Stimulated activated CD4-positive, alpha-beta T cell treated with anti-CD3 and anti-CD28 coated beads, Interleukin-15, amount 100 ng/mL, for 48 hours (primary cell): ENCODE data around the gene EVL.
"Not testable (repeated sequence)": the region's sequence is repeated elsewhere in the genome, so short reads cannot be mapped to it uniquely, and the experiment has no call there.

Source experiments
- DNase-seq, 2 donors: peaks; one replicate each; pipeline ENCODE4 v3.0.0-alpha.2; 2020; ENCODE audit warnings: low read depth in 2 of 2

Gene EVL

GRCh38 chr14:100065111-100065871 is at the start of gene EVL:
TSS of gene EVL (plus strand) at chr14:100065422. CDS start at chr14:100065501, 79 bp downstream.
- DNase-seq, result peak; percentile 76 to 86

DNA sequence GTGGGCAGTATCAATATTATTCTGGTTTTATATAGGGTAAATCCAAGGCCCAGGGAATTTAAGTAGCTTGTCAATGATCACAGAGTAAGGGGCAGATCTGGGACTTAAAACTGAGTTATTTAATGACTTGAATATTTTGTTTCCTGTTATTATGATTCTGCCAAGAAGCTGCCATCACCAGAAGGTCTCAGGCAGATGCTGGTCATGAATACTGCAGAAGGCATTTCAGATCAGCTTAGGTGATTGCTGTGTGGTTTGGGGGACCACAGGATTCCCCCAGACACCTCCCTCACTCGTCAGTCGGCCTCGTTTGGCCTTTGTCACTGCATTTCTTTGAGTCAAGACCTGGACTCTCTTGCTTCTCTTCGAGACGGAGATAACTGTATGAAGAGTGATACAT is 47.7 kb upstream of the EVL start:
- no peak for DNase-seq

DNA sequence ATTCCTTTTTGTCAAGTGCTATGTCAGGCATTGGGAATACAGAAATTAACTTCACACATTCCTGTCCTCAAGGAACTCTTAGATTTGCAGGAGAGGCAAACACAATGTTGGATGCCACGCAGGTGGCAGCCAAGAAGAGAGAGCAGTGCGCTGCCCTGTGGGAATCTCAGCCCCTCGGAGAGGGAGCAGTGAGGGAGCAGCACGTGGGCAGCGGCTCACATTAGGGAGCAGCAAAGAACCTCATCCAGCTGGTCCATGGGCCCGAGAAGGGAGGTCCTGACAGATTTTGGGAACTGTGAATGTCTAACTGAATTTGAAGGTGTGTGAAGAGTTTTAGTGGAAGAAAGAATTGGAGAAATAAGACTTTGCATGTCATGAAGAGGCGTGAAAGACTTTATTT is 47.2 kb upstream of the EVL start:
- DNase-seq, result no peak

DNA sequence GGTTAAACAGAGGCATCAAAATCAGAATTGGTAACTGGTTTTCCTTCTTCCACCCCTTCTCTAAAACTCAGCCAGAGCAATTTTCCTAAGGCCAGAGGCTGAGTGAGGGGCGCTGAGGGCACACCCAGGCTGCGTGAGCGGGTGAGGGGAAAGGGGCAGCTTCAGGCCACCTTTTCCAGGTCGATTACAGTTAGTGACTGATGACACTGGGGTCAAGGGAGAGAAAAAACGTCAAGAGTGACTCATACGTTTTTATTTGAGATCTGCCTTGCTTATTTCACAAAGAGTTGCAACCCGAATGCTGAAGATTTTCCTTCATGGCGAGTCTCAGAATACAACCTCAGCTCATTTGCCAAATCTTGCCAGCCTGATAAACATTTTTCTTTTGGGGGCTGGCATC is 46.7 kb upstream of the EVL start:
- DNase-seq, result no peak

DNA sequence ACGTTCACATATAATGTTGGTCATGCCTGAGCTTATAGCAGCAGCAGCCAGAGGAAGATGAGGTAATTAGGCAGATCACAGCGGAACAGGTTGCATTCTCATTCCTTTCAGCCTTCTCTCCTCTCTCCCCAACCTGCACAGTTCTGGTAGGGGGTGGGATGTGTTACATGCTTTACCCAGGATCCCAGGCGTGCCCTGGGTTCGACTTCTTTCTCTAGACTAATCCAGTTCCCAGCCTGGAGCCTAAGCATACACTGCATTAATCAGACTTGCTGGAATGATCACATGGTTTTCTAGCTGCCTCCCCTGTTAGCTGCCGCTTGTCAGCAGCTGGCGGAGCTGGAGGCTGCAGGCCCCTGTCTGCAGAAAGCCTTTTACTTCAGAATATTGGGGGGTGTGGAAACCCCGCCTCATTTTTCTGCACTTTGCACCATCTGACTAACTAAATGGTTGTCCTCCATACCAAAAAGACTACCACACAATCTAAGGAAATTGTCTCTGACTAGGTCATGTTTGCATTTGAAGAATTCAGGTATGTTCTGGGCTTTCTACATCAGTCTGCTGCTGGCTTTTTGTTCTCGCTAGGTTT is 46.0 kb upstream of the EVL start:
- DNase-seq, result no peak

DNA sequence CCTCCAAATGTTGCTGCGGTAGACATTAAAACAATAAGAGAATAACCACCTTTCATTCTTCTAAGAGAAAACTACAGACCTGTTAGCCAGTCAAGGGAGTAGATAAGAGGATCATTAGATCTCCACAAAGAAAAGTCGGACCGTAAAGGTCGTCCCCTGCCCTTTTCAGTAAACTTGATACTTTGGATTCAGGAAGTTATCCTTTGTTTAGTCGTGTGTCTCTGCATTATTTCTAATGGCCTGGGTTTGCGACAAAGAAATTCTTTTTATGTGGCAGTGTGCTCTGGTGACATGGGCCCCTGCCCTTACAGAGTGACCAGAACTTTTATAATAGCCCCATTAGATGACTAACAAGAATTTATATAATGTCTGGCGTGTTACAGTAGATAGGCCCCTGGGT is 44.6 kb upstream of the EVL start:
- DNase-seq, result no peak

GRCh38 chr14:100022772-100023451 is 42.3 kb upstream of the EVL start:
- no peak for DNase-seq

DNA sequence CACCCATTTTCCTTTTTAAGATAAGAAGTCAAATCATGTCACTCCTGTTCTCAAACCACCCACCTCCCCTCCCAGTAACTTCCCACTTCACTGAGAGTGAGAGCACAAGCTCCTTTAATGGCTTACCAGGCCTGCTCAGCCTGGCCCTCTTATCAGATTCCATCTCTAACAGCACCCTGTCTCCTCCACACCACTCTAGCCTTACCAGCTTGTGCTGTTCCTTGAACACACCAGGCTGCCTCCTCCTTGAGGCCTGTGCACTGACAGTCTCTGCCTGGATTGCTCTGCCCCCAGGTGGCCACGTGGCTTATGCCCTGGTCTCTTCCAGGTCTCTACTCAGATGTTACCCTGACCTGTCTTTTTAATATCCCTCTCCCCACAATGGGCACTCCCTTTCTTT is 40.1 kb upstream of the EVL start:
- DNase-seq, result peak; percentile 3 to 8

GRCh38 chr14:100027771-100028490 is 37.3 kb upstream of the EVL start:
- no peak for DNase-seq

DNA sequence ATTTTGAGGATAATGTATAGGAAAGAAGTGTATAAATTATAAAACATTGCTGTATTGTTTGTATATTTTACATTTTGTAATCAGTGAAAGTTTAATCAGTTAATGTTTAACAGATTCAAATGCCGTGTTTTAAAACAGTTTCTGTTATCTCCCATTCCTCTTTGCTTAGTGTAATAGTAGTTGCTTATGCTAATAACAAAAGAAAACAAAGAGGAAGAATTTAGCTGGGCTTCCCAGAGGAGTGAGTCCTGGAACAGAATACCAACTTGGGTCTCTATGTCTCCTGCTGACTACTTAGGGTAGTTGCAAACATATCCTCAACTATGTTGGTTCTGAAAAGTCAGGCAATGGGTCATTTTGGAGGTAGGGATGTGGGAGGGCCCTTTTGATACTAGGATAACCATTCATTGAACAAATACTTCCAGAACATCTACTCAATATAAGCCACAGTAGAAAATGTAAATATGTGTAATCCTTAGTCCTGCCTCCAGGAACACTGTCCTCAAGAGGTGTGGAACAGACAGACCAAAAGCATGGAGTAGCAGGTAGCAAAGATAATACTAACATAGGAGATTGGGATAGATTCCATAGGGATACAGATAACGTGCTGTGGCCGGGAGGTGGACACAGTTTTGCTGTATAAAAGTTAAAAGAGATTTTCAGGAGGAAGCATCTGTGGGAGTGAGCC is 36.1 kb upstream of the EVL start:
- no peak for DNase-seq

- not testable (repeated sequence) for DNase-seq
Measured at GRCh38 chr14:100030006-100030405, 35.2 kb upstream of the EVL start.

- DNase-seq, result no peak
Measured at GRCh38 chr14:100030452-100031153, 34.6 kb upstream of the EVL start.

DNA sequence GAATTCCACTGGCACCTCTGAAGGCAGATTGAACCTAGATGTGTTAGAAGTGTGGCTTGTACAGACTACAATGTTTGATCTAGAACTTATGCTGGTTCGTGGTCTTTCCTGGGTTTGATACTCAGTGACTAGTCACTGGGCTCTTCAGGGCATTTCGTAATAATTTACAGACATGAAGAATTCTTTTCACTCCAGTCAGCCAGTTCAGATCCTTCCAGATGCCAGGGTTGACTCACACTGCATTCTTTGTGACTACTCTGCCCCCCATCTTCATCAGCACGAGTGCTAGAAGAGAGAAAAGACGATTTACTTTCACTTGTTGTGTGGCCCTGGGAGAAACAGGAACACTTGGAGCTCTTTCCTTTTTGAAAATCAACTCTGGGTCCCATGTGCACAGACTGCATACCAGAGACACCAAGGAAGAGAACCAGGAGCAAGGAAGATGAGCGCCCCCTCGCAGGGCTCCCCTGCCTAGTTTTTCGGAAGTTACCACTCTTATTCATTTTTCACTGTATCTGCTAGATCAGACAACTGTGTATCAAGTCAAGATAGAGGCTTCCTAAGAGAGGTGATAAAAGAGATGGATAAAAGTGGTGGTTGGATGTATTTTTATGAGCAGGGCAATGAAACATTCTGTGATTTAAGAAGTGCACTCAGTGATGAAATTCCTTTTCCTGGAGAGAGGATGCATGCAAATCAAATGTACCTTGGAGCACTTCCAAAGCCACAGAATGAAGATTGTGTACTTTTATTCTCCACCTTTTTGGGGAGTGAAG is 33.5 kb upstream of the EVL start:
- DNase-seq, result no peak

DNA sequence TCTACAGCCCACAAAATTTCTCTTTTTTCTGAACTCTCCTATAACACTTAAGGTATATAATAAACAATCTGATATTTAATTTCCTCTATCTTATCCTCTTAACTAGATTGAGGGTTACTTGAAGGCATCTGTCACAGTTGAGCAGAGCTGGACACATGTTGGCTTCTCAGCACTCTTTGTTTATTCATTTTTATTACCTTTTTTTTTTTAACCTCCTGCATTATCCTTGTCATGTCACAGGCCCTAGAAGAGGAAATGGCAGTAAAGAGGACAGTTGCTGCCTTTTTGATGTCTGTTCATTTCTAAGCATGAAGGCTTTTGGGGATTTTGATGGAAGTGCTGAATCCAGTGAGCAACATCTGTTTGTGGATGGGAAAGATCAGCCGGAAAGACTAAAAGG is 32.5 kb upstream of the EVL start:
- no peak for DNase-seq

DNA sequence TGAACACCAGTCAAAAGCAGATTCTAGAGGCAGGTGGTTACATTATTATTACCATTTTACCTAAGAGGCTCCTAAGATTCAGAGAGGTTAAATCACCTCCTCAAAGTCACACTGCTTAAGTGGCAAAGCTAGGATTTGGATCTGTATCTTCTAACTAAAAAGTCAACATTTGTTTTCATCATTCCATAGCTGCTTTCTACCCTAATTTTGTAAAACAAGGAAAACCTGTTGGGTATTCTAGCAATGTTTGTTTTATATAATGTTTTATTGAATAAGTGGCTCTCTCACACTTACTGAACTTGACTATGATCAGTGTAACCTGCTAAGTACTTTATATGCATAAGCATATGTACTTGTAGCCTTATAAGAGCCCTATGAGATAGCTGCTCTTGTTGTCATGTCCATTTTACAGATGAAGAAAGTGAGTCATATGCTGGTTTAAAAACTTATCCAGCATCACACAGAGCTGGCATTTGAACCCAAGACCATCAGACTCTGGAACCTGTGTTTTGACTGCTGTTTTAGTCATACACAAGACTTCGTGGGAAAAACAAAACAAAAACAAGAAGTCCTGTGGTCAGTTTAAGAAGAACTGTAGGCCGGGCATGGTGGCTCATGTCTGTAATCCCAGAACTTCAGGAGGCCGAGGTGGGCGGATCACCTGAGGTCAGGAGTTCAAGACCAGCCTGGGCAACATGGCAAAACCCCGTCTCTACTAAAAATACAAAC is 31.7 kb upstream of the EVL start:
- no peak for DNase-seq

GRCh38 chr14:100034468-100034867 is 30.8 kb upstream of the EVL start:
- no peak for DNase-seq

GRCh38 chr14:100034961-100035500 is 30.2 kb upstream of the EVL start:
- no peak for DNase-seq

DNA sequence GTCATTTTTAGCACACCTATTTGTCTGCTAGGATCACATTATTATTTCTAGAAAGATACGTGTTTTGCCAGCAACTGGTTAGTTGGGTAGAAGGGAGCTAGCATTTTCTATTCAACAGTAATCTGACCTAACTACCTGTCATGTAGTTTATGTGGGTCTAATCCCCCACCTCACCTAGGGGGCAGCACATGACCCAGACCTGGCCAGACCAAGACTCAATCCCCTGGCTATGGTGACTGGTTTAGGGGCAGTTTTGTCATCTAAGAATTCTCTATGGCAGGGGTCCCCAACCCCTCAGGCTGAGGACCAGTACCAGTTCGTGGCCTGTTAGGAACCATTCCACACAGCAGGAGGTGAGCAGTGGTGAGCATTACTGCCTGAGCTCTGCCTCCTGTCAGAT is 29.5 kb upstream of the EVL start:
- DNase-seq, result no peak

DNA sequence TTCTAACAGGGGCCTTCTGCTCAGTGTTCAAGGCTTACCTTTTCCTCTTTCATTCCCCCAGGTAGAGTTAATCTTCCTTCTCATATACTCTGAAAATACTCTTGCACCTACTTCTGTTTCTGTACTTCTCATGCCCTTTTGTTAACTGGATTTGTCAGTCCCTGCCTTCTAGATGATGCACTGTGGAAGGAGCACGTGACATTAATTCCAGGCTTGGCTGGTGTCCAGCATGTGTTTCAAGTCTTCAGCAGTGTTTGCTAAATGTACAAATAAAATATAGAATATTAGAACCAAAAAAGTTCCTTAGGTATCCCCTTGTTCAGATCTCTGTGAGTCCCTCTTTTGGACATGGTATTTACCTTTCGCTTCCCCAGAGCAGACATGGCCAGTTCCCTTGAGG is 27.9 kb upstream of the EVL start:
- no peak for DNase-seq
